Measurements from ENCODE around the gene PSMB8.

Gene PSMB8

GRCh38 chr6:32792901-32793435 lies 50.9 kb downstream of the PSMB8 start:
- no peak for DNase-seq
